Fibroblast of lung (primary cell): ENCODE measurements around the gene TBC1D8. TPM values are rescaled to one million over a fixed set of nuclear protein-coding genes. Genes with fewer than 3 reads are reported as not detected.

ENCODE experiments used
- DNase-seq, 2 donors: peaks; one replicate each; pipeline versions ENCODE4 v3.0.0 to v3.0.0-alpha.2; 2010; ENCODE audit warnings: low read depth in 2 of 2
- H2AFZ ChIP-seq: 2 replicates; pipeline ENCODE4 v1.5.1; 2012; ENCODE audit warnings: low read length, control low read depth, inconsistent platforms
- H3K27ac ChIP-seq: 2 replicates; pipeline ENCODE4 v1.5.1; 2011; ENCODE audit warnings: low read length, control low read depth; ENCODE audit not compliant: insufficient read depth
- H3K27me3 ChIP-seq: 2 replicates; pipeline ENCODE4 v1.5.1; 2011; ENCODE audit warnings: mild to moderate bottlenecking, low read length; ENCODE audit not compliant: control insufficient read depth, insufficient read depth
- H3K36me3 ChIP-seq: 2 replicates; pipeline ENCODE4 v1.5.1; 2011; ENCODE audit warnings: low read length; ENCODE audit not compliant: control insufficient read depth, insufficient read depth
- H3K4me1 ChIP-seq: 2 replicates; pipeline ENCODE4 v1.5.1; 2011; ENCODE audit warnings: low read length; ENCODE audit not compliant: control insufficient read depth, insufficient read depth; ENCODE audit errors: extremely low read depth
- H3K4me2 ChIP-seq: 2 replicates; pipeline ENCODE4 v1.5.1; 2011; ENCODE audit warnings: low read length, control low read depth; ENCODE audit not compliant: insufficient read depth; ENCODE audit errors: extremely low read depth
- H3K4me3 ChIP-seq, 4 experiments: fragments of 200-600 bp in 1 of 4; sonication (generic) in 1 of 4; replicated peaks in 1 of 4; 2 replicates each; pipeline ENCODE4 v1.5.1; 2011 to 2016; ENCODE audit warnings: low read length in 4 of 4, low read depth in 3 of 4, mild to moderate bottlenecking in 3 of 4, control low read depth in 2 of 4, inconsistent platforms in 1 of 4, mixed read lengths in 1 of 4; ENCODE audit not compliant: insufficient read depth in 1 of 4; ENCODE audit errors: control extremely low read depth in 1 of 4
- H3K79me2 ChIP-seq: 2 replicates; pipeline ENCODE4 v1.5.1; 2012; ENCODE audit warnings: mild to moderate bottlenecking, low read length, inconsistent platforms; ENCODE audit not compliant: control insufficient read depth, insufficient read depth
- H3K9ac ChIP-seq: 2 replicates; pipeline ENCODE4 v1.5.1; 2011; ENCODE audit warnings: mild to moderate bottlenecking, low read length, control low read depth; ENCODE audit not compliant: insufficient read depth
- H3K9me3 ChIP-seq: 2 replicates; pipeline ENCODE4 v1.5.1; 2012; ENCODE audit warnings: low read depth, low read length; ENCODE audit not compliant: control insufficient read depth, insufficient read depth
- H4K20me1 ChIP-seq: 2 replicates; pipeline ENCODE4 v1.5.1; 2011; ENCODE audit warnings: low read length; ENCODE audit not compliant: control insufficient read depth, insufficient read depth; ENCODE audit errors: extremely low read depth
- EZH2 ChIP-seq: IDR thresholded peaks from 2 replicates; pipeline ENCODE4 v1.5.1; 2012; ENCODE audit warnings: low read length, control low read depth, mild to moderate bottlenecking; ENCODE audit errors: missing control alignments
- polyA plus RNA-seq, 2 donors: library from polyadenylated mRNA; depleted of rRNA in 1 of 2; stranded (reverse) in 1 of 2; unstranded in 1 of 2; fragments of >200 nt; gene quantifications; 2 replicates each; pipeline ENCODE4 v1.2.1, GENCODE V29; 2011 to 2012; ENCODE audit warnings: missing spikeins in 1 of 2
- total RNA-seq: library from RNA; depleted of rRNA; stranded (reverse); fragments of >200 nt; gene quantifications from 2 replicates; pipeline ENCODE4 v1.2.1, GENCODE V29; 2014
- TF ChIP-seq, protein P1 (sequence below), 2 donors: IDR thresholded peaks in 1 of 2; conservative IDR thresholded peaks in 1 of 2; 1 replicate in 1 of 2; 2 replicates in 1 of 2; pipeline ENCODE4 v1.5.1; 2011 to 2012; ENCODE audit warnings: low read length in 2 of 2, control low read depth in 1 of 2, inconsistent platforms in 1 of 2, low read depth in 1 of 2, mild to moderate bottlenecking in 1 of 2

The TBC1D8 gene
- total and polyA plus RNA-seq, 2 donors (not counting 1 experiment from before 2014, with no cell fraction given): 3.8 to 5.4 TPM

DNA sequence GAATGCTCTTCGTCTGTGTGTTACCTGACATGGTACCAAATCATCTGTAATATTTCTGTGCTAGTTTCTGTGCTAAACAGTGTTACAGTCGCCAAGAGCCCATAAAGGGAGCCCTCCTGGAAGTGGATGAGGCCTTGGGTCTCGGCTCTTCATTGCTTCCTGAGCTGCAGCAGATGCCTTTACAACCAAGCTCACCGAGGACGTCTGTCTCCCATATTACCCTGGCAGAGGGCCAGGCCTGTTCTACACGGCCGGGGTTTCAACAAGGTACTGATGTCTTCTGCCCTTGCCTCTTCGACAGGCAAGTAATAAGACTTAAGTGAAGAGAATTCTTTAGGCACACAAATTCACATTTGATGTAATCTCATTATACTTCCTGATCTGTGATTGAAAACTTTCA, 132.2 kb downstream of the TBC1D8 start:
- TF ChIP-seq EZH2: no peak
- TF ChIP-seq, protein P1, sequence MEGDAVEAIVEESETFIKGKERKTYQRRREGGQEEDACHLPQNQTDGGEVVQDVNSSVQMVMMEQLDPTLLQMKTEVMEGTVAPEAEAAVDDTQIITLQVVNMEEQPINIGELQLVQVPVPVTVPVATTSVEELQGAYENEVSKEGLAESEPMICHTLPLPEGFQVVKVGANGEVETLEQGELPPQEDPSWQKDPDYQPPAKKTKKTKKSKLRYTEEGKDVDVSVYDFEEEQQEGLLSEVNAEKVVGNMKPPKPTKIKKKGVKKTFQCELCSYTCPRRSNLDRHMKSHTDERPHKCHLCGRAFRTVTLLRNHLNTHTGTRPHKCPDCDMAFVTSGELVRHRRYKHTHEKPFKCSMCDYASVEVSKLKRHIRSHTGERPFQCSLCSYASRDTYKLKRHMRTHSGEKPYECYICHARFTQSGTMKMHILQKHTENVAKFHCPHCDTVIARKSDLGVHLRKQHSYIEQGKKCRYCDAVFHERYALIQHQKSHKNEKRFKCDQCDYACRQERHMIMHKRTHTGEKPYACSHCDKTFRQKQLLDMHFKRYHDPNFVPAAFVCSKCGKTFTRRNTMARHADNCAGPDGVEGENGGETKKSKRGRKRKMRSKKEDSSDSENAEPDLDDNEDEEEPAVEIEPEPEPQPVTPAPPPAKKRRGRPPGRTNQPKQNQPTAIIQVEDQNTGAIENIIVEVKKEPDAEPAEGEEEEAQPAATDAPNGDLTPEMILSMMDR (conservative IDR thresholded peaks at IDR 0.05 in 1 of 2, IDR thresholded peaks at IDR 0.05 in 1 of 2; ENCODE audit: low read depth in 1 of 2, low read length in 2 of 2): no peak
- no peak overlapping the region for H3K4me2 ChIP-seq
- H3K79me2 ChIP-seq: no peaks in the 10 kb centered on the region
- H3K27ac ChIP-seq: no peak overlapping the region
- no peaks in the 10 kb centered on the region for H3K4me1 ChIP-seq
- no peaks in the 10 kb centered on the region for H3K9me3 ChIP-seq
- H2AFZ ChIP-seq: no peak overlapping the region
- no peaks in the 10 kb centered on the region for H4K20me1 ChIP-seq
- H3K9ac ChIP-seq: no peak overlapping the region
- no peak overlapping the region for H3K4me3 ChIP-seq
- no peaks in the 10 kb centered on the region for H3K27me3 ChIP-seq
- H3K36me3 ChIP-seq: peaks cover 3% of the 10 kb centered on the region
- DNase-seq: no peak

- Histone ChIP-seq H3K9me3 (no peaks in the 10 kb centered on the region), H3K9ac (no peak overlapping the region), H3K4me2 (no peak overlapping the region), H3K79me2 (no peaks in the 10 kb centered on the region), H3K4me3 (no peak overlapping the region), H4K20me1 (no peaks in the 10 kb centered on the region), H3K27ac (no peak overlapping the region), H2AFZ (no peak overlapping the region), H3K27me3 (no peaks in the 10 kb centered on the region), H3K4me1 (no peaks in the 10 kb centered on the region), H3K36me3 (peaks cover 3% of the 10 kb centered on the region)
- no peak for DNase-seq
- TF ChIP-seq EZH2: no peak
- TF ChIP-seq, protein P1 (conservative IDR thresholded peaks at IDR 0.05 in 1 of 2, IDR thresholded peaks at IDR 0.05 in 1 of 2; ENCODE audit: low read depth in 1 of 2, low read length in 2 of 2): no peak
Observed at GRCh38 chr2:101017371-101017770, 133.8 kb downstream of the TBC1D8 start.

DNA sequence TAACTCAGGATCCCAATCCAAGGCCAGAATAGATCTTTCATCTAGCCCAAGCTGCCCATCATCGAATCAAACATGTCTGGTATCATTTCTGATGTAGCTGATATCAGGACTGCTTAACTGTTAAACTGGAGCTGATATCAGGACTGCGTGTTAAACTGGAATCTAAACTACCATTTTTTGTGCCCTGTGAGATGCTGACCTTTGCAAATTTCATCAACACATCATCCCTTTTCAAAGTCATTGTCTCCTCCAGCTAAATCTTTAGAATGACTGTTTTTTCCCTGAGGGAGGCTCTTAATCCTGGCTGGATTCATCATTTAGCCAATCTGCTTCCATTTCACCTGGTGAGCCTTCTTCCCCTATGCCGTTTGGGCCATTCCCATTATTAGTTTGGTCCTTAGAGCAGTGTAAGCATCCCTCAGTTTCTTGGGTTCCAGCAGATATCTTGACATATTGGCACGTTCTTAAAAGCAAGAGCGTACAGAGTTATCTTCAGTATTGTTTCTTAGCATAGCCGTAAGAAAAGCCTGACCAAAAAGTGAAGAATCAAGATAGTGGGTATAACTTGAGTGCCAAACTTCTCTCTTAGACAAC, 136.8 kb downstream of the TBC1D8 start:
- H3K9ac ChIP-seq: no peak overlapping the region
- H3K9me3 ChIP-seq: no peaks in the 10 kb centered on the region
- H3K4me2 ChIP-seq: no peak overlapping the region
- H3K79me2 ChIP-seq: no peaks in the 10 kb centered on the region
- no peak for DNase-seq
- no peaks in the 10 kb centered on the region for H4K20me1 ChIP-seq
- no peak overlapping the region for H3K4me3 ChIP-seq
- TF ChIP-seq EZH2: no peak
- TF ChIP-seq, protein P1 (conservative IDR thresholded peaks at IDR 0.05 in 1 of 2, IDR thresholded peaks at IDR 0.05 in 1 of 2; ENCODE audit: low read depth in 1 of 2, low read length in 2 of 2): no peak
- H3K27me3 ChIP-seq: no peaks in the 10 kb centered on the region
- peaks cover 5% of the 10 kb centered on the region for H3K36me3 ChIP-seq
- no peaks in the 10 kb centered on the region for H3K4me1 ChIP-seq
- no peak overlapping the region for H3K27ac ChIP-seq
- H2AFZ ChIP-seq: no peak overlapping the region
